ENCODE data around the gene ANKRD13D. TPM values are rescaled to one million over a fixed set of nuclear protein-coding genes. Genes with fewer than 3 reads are reported as not detected.

Gene ANKRD13D
- polyA plus RNA-seq, 1 experiment, result 14.4 TPM

GRCh38 chr11:67281552-67282150 lies 7.5 kb upstream of the ANKRD13D start:
- TF ChIP-seq CTCF (IDR thresholded peaks at IDR 0.05; ENCODE audit: low read depth, low read length), result no peak
- CTCF ChIA-PET, result no interaction called here

GRCh38 chr11:67282155-67282875 lies 6.8 kb upstream of the ANKRD13D start:
- CTCF ChIA-PET, result no interaction called here
- no peak overlapping the region for H3K4me3 ChIP-seq (ENCODE audit: low read depth, low read length)
- POLR2A ChIA-PET, result no interaction called here
- no peak overlapping the region for H3K27ac ChIP-seq (ENCODE audit: low read depth, low read length)
- no peaks in the 10 kb centered on the region for H3K27me3 ChIP-seq (ENCODE audit: control insufficient read depth, insufficient read depth, low read length)
- no peak for TF ChIP-seq CTCF (IDR thresholded peaks at IDR 0.05; ENCODE audit: low read depth, low read length)
- no peaks in the 10 kb centered on the region; the same call in 1 of the 2 replicates for H3K9me3 ChIP-seq (ENCODE audit: control insufficient read depth, insufficient read depth, low read length)
- DNase-seq (ENCODE audit: low read depth, low spot score), result no peak

More at GRCh38 chr11:67281552-67282150, 7.5 kb upstream of the ANKRD13D start:
- Histone ChIP-seq H3K9me3 (ENCODE audit: control insufficient read depth, insufficient read depth, low read length) (no peaks in the 10 kb centered on the region; the same call in 1 of the 2 replicates), H3K4me3 (ENCODE audit: low read depth, low read length) (no peak overlapping the region), H3K27me3 (ENCODE audit: control insufficient read depth, insufficient read depth, low read length) (no peaks in the 10 kb centered on the region), H3K27ac (ENCODE audit: low read depth, low read length) (no peak overlapping the region)
- POLR2A ChIA-PET, result no interaction called here
- no peak for DNase-seq (ENCODE audit: low read depth, low spot score)

- ChIA-PET POLR2A (no interaction called here), CTCF (no interaction called here)
- H3K27ac ChIP-seq (ENCODE audit: low read depth, low read length), result no peak overlapping the region
- no peak overlapping the region for H3K4me3 ChIP-seq (ENCODE audit: low read depth, low read length)
- no peaks in the 10 kb centered on the region; the same call in 1 of the 2 replicates for H3K9me3 ChIP-seq (ENCODE audit: control insufficient read depth, insufficient read depth, low read length)
- H3K27me3 ChIP-seq (ENCODE audit: control insufficient read depth, insufficient read depth, low read length), result no peaks in the 10 kb centered on the region
- no peak for TF ChIP-seq CTCF (IDR thresholded peaks at IDR 0.05; ENCODE audit: low read depth, low read length)
- DNase-seq (ENCODE audit: low read depth, low spot score), result no peak
Observed at GRCh38 chr11:67282876-67283371, 6.2 kb upstream of the ANKRD13D start.

- DNase-seq (ENCODE audit: low read depth, low spot score), result no peak
- CTCF ChIA-PET, result no interaction called here
- TF ChIP-seq CTCF (IDR thresholded peaks at IDR 0.05; ENCODE audit: low read depth, low read length), result no peak
- Histone ChIP-seq H3K27me3 (ENCODE audit: control insufficient read depth, insufficient read depth, low read length) (no peaks in the 10 kb centered on the region), H3K27ac (ENCODE audit: low read depth, low read length) (no peak overlapping the region), H3K4me3 (ENCODE audit: low read depth, low read length) (no peak overlapping the region), H3K9me3 (ENCODE audit: control insufficient read depth, insufficient read depth, low read length) (no peaks in the 10 kb centered on the region; the same call in 1 of the 2 replicates)
- POLR2A ChIA-PET, result no interaction called here
Observed at GRCh38 chr11:67283481-67283963, 5.6 kb upstream of the ANKRD13D start.

Data from AG04450 (cell line).